Measurements from ENCODE around the gene GMCL2. TPM values are rescaled to one million over a fixed set of nuclear protein-coding genes. Genes with fewer than 3 reads are reported as not detected.

The GMCL2 gene
- total RNA-seq, result not detected
- polyA plus RNA-seq, result not detected
- long read RNA-seq, donor 1, result 0 reads
- long read RNA-seq, donor 2, result 0 reads
- long read RNA-seq, donor 3, result 0 reads

GRCh38 chr5:178187014-178187413 lies at the start of gene GMCL2:
TSS of gene GMCL2 (minus strand) at chr5:178187371. CDS start at chr5:178187299, 72 bp downstream.
- Histone ChIP-seq H3K36me3 (no peaks in the 10 kb centered on the region), H3K27ac (no peak within 1 kb of the TSS), H3K4me3 (peak within 1 kb of the TSS in 1 of 10 donors; percentile 25), H3K9me3 (no peaks in the 10 kb centered on the region), H3K4me1 (peaks cover 0 to 8% (median 0%) of the 10 kb centered on the region in 9 donors), H3K27me3 (peaks cover 0 to 24% (median 0%) of the 10 kb centered on the region in 7 donors)
- DNase-seq (no peak), ATAC-seq (no peak)
- TF ChIP-seq CTCF (IDR thresholded peaks at IDR 0.05), result no peak
- WGBS, 2 donors, result 71 to 95% methylated on average over 27 of the region's 27 CpGs
- intact Hi-C loops (cut with DNase I), result no loop called here

- no peaks in the 10 kb centered on the region for H3K36me3 ChIP-seq
- intact Hi-C loops (cut with DNase I), result loop anchor here in 1 of 10 donors (2.0 kb wide), 1 partner anchor 354 kb away; the partner anchor contains the start of gene COL23A1
- no peak overlapping the region for H3K4me3 ChIP-seq
- peaks cover 14 to 88% (median 41%) of the 10 kb centered on the region in 9 donors for H3K4me1 ChIP-seq
- H3K27ac ChIP-seq, result peak overlapping the region in 7 of 10 donors; percentile 15 to 90 (median 45)
- no peaks in the 10 kb centered on the region for H3K9me3 ChIP-seq
- ATAC-seq (peak in 6 of 8 donors; percentile 10 to 64 (median 47)), DNase-seq (peak in 1 of 2 donors; percentile 72)
- no peak for TF ChIP-seq CTCF (IDR thresholded peaks at IDR 0.05)
- WGBS, 2 donors, result 24 to 48% methylated on average over 4 of the region's 4 CpGs
- no peaks in the 10 kb centered on the region for H3K27me3 ChIP-seq
These were observed 49.5 kb upstream of the GMCL2 start for GRCh38 chr5:178236679-178237078.

- intact Hi-C loops (cut with DNase I), result loop anchor here in 1 of 10 donors (2.0 kb wide), 1 partner anchor 355 kb away; the partner anchor contains the start of gene COL23A1
- H3K36me3 ChIP-seq, result peaks cover 0 to 2% (median 0%) of the 10 kb centered on the region in 9 donors
- DNase-seq (no peak), ATAC-seq (no peak)
- H3K4me3 ChIP-seq, result no peak overlapping the region
- no peaks in the 10 kb centered on the region for H3K9me3 ChIP-seq
- TF ChIP-seq CTCF (IDR thresholded peaks at IDR 0.05), result no peak
- peaks cover 20 to 88% (median 45%) of the 10 kb centered on the region in 9 donors for H3K4me1 ChIP-seq
- 90 to 93% methylated on average over 9 of the region's 9 CpGs for WGBS, 2 donors
- peak overlapping the region in 6 of 10 donors; percentile 15 to 90 (median 54) for H3K27ac ChIP-seq
- no peaks in the 10 kb centered on the region for H3K27me3 ChIP-seq
These were observed 49.0 kb upstream of the GMCL2 start for GRCh38 chr5:178236126-178236525.

- Histone ChIP-seq H3K4me3 (no peak overlapping the region), H3K27ac (no peak overlapping the region), H3K36me3 (peaks cover 0 to 8% (median 0%) of the 10 kb centered on the region in 9 donors), H3K9me3 (no peaks in the 10 kb centered on the region), H3K4me1 (peaks cover 25 to 88% (median 51%) of the 10 kb centered on the region in 9 donors), H3K27me3 (no peaks in the 10 kb centered on the region)
- TF ChIP-seq CTCF (IDR thresholded peaks at IDR 0.05), result no peak
- no peak for DNase-seq
- ATAC-seq, result no peak
- WGBS, 2 donors, result 78 to 82% methylated on average over 3 of the region's 3 CpGs
- intact Hi-C loops (cut with DNase I), result no loop called here
These were observed 48.4 kb upstream of the GMCL2 start for GRCh38 chr5:178235588-178235974.
